Heart left ventricle (tissue), 16 donors: Measurements from ENCODE around the gene SYNDIG1. TPM values are rescaled to one million over a fixed set of nuclear protein-coding genes. Genes with fewer than 3 reads are reported as not detected.

Source experiments
- ATAC-seq, 4 donors: fragments of 200-7000 bp; cut with Tn5 transposase; one replicate each; pipeline ENCODE4 v1.9.1; 2020 to 2022; ENCODE audit warnings: moderate library complexity in 4 of 4, mild to moderate bottlenecking in 3 of 4, moderate number of reproducible peaks in 1 of 4
- DNase-seq, 5 donors: peaks; one replicate each; pipeline ENCODE4 v3.0.0-alpha.2; 2020
- H3K27ac ChIP-seq, 12 donors: fragments of 200-600 bp; sonication (generic) in 4 of 12; one replicate each; pipeline versions ENCODE4 v1.5.0 to v1.8.0; 2016 to 2022; ENCODE audit warnings: mild to moderate bottlenecking in 2 of 12
- H3K27me3 ChIP-seq, 9 donors: fragments of 200-600 bp; sonication (generic) in 2 of 9; one replicate each; pipeline versions ENCODE4 v1.5.1 to v1.8.0; 2016 to 2022; ENCODE audit warnings: mild to moderate bottlenecking in 3 of 9
- H3K36me3 ChIP-seq, 9 donors: fragments of 200-600 bp; sonication (generic) in 2 of 9; one replicate each; pipeline versions ENCODE4 v1.5.0 to v1.8.0; 2018 to 2022; ENCODE audit warnings: mild to moderate bottlenecking in 2 of 9
- H3K4me1 ChIP-seq, 12 donors: fragments of 200-600 bp; sonication (generic) in 4 of 12; one replicate each; pipeline versions ENCODE4 v1.5.0 to v1.8.0; 2016 to 2022; ENCODE audit warnings: mild to moderate bottlenecking in 3 of 12
- H3K4me3 ChIP-seq, 12 donors: fragments of 200-600 bp; sonication (generic) in 4 of 12; one replicate each; pipeline versions ENCODE4 v1.5.0 to v1.8.0; 2017 to 2022; ENCODE audit warnings: mild to moderate bottlenecking in 9 of 12, moderate library complexity in 4 of 12
- H3K9me3 ChIP-seq, 12 donors: fragments of 200-600 bp; sonication (generic) in 4 of 12; one replicate each; pipeline versions ENCODE4 v1.5.0 to v1.8.0; 2016 to 2022; ENCODE audit warnings: mild to moderate bottlenecking in 1 of 12
- CTCF ChIP-seq, 12 donors: fragments of 200-600 bp; sonication (generic) in 4 of 12; IDR thresholded peaks; one replicate each; pipeline versions ENCODE4 v1.5.0 to v1.8.0; 2018 to 2022; ENCODE audit warnings: antibody characterized with exemption in 12 of 12, mild to moderate bottlenecking in 5 of 12
- POLR2A ChIP-seq, 2 donors: fragments of 450-650 bp; IDR thresholded peaks; one replicate each; pipeline ENCODE4 v1.6.1; 2017; ENCODE audit warnings: antibody characterized with exemption in 2 of 2, mild to moderate bottlenecking in 2 of 2, moderate library complexity in 2 of 2
- WGBS, 4 donors: extraction: QIAGEN DNeasy Blood & Tissue Kit in 2 of 4; methylation state at CpG; one replicate each; pipeline versions ENCODE4 v1.1.5 to v1.1.7; 2013 to 2018; 5-methylcytosine and 5-hydroxymethylcytosine counted together
- intact Hi-C, 10 donors: fragments of 100-400 bp; cut with DNase I; formaldehyde crosslinking; loops; one replicate each; pipeline versions ENCODE4 v1.11.1 to v1.14.2; 2022
- polyA plus RNA-seq, 2 donors: library from polyadenylated mRNA; stranded (reverse); fragments of 200-250 nt; gene quantifications; one replicate each; pipeline ENCODE4 v1.2.3, GENCODE V29; 2013
- total RNA-seq, 9 donors: library from RNA; depleted of rRNA in 2 of 9; stranded (reverse); fragments of >200 nt in 2 of 9; fragmentation: NEBNext Ultra II Directional in 3 of 9; extraction: Animal tissue kit (Norgen Biotek cat#: 25700) in 3 of 9; gene quantifications; one replicate each; pipeline versions ENCODE4 v1.1.0 to v1.2.4, GENCODE V29; 2016 to 2023
- donor health status: ischemic (EF 13 %, LVEDD 7.1; RV severe dilation, severe dysfunction).
- donor health status: healthy with polysubstance abuse.
- donor health status: DM: no; HTN: yes; CAD: no.
- donor health status: DM: no; HTN: no; CAD: no.
- donor health status: ischemic (EF 25% LVEDD 6.9; RV normal size, moderate dysfunction).
- donor health status: ischemic (EF 25% LVEDD 5.7; RV mildly dilated, moderate dysfunction).
- donor health status: healthy.
- donor health status: DM: yes; HTN: yes; CAD: no.
- donor health status: ischemic (EF 35%, LVEDD 5.7; RV mildly dilated, moderate dysfunction).
- donor health status: nonischemic (EF 11% LVEDD 7.7; RV severe dilation, severe dysfunction).
- donor health status: DM: yes; HTN: yes; CAD: no.
- donor health status: PGD.
- donor health status: ischemic (EF 29% LVEDD 5.4; RV normal size, mild dysfunction).
- donor health status: nonischemic (EF 23%, LVEDD 6.1; RV moderate dilation, normal function).

Gene SYNDIG1
- total and polyA plus RNA-seq, 11 donors = 8.4 to 41.8 (median 23.0) TPM

GRCh38 chr20:24640686-24641085 lies 171.3 kb downstream of the SYNDIG1 start:
- Histone ChIP-seq H3K27ac (no peak overlapping the region), H3K4me1 (no peaks in the 10 kb centered on the region), H3K9me3 (peaks cover 0 to 19% (median 3%) of the 10 kb centered on the region in 12 donors), H3K27me3 (no peaks in the 10 kb centered on the region), H3K36me3 (no peaks in the 10 kb centered on the region), H3K4me3 (no peak overlapping the region)
- intact Hi-C loops = no loop called here
- 84 to 94% (median 90%) methylated on average over 6 of the region's 6 CpGs for WGBS, 4 donors
- no peak for ATAC-seq
- TF ChIP-seq CTCF (IDR thresholded peaks at IDR 0.05) (no peak), POLR2A (IDR thresholded peaks at IDR 0.05) (no peak)
- no peak for DNase-seq

- ATAC-seq = no peak
- Histone ChIP-seq H3K4me1 (no peaks in the 10 kb centered on the region), H3K36me3 (no peaks in the 10 kb centered on the region), H3K4me3 (no peak overlapping the region), H3K27me3 (no peaks in the 10 kb centered on the region), H3K27ac (no peak overlapping the region), H3K9me3 (peaks cover 0 to 19% (median 3%) of the 10 kb centered on the region in 12 donors)
- intact Hi-C loops = no loop called here
- WGBS, 4 donors = 92 to 96% (median 95%) methylated on average over 2 of the region's 2 CpGs
- DNase-seq = no peak
- TF ChIP-seq POLR2A (IDR thresholded peaks at IDR 0.05) (no peak), CTCF (IDR thresholded peaks at IDR 0.05) (no peak)
These were observed 174.6 kb downstream of the SYNDIG1 start for GRCh38 chr20:24643731-24644626.

GRCh38 chr20:24646321-24646720 lies 176.9 kb downstream of the SYNDIG1 start:
- no peak overlapping the region for H3K27ac ChIP-seq
- no peaks in the 10 kb centered on the region for H3K36me3 ChIP-seq
- DNase-seq (no peak), ATAC-seq (no peak)
- no peak overlapping the region for H3K4me3 ChIP-seq
- intact Hi-C loops = no loop called here
- WGBS, 4 donors = 80 to 86% (median 82%) methylated on average over 10 of the region's 10 CpGs
- H3K4me1 ChIP-seq = no peaks in the 10 kb centered on the region
- H3K9me3 ChIP-seq = peaks cover 0 to 21% (median 3%) of the 10 kb centered on the region in 12 donors
- H3K27me3 ChIP-seq = no peaks in the 10 kb centered on the region
- no peak for TF ChIP-seq CTCF (IDR thresholded peaks at IDR 0.05)
- TF ChIP-seq POLR2A (IDR thresholded peaks at IDR 0.05) = no peak

- Histone ChIP-seq H3K4me3 (no peak overlapping the region), H3K4me1 (no peaks in the 10 kb centered on the region), H3K9me3 (peaks cover 0 to 21% (median 2%) of the 10 kb centered on the region in 12 donors), H3K27ac (no peak overlapping the region), H3K36me3 (no peaks in the 10 kb centered on the region), H3K27me3 (no peaks in the 10 kb centered on the region)
- TF ChIP-seq POLR2A (IDR thresholded peaks at IDR 0.05) (no peak), CTCF (IDR thresholded peaks at IDR 0.05) (no peak)
- WGBS, 4 donors = 59 to 71% (median 66%) methylated on average over 2 of the region's 2 CpGs
- intact Hi-C loops = no loop called here
- no peak for DNase-seq
- ATAC-seq = no peak
These were observed 178.3 kb downstream of the SYNDIG1 start for GRCh38 chr20:24647713-24648112.
